H1 (cell line): ENCODE data around the gene TLE3. TPM values are rescaled to one million over a fixed set of nuclear protein-coding genes. Genes with fewer than 3 reads are reported as not detected.

Experiments
- CTCF ChIA-PET: fragments of 300-600 bp; sonication (Branson Sonifier 250); formaldehyde crosslinking; loops from one replicate; lab custom pipeline; 2021; ENCODE audit not compliant: partially characterized antibody; lab: Charles Lee
- POLR2A ChIA-PET: fragments of 300-600 bp; sonication (Branson Sonifier 250); formaldehyde crosslinking; loops from one replicate; lab custom pipeline; 2021; ENCODE audit warnings: inconsistent platforms; ENCODE audit not compliant: partially characterized antibody; lab: Charles Lee
- DNase-seq, 2 experiments: peaks; one replicate each; pipeline versions ENCODE4 v3.0.0 to v3.0.0-alpha.2; 2010 to 2022; ENCODE audit warnings: low spot score in 2 of 2, low read depth in 1 of 2, mixed read lengths in 1 of 2
- FAIRE-seq: peaks from 2 replicates; lab custom pipeline; 2011; peaks lifted over from hg19 to GRCh38; lab: Jason Lieb, UNC
- H2AFZ ChIP-seq: 2 replicates; pipeline ENCODE4 v1.8.1; 2012; ENCODE audit warnings: low read length, inconsistent platforms
- H2AK5ac ChIP-seq: 2 replicates; pipeline ENCODE4 v1.6.1; 2013; ENCODE audit warnings: low read depth, low read length
- H2BK120ac ChIP-seq: replicated peaks from 2 replicates; pipeline ENCODE3; 2013; ENCODE audit warnings: low read depth, low read length, inconsistent platforms
- H2BK12ac ChIP-seq: 2 replicates; pipeline ENCODE4 v1.6.1; 2013; ENCODE audit warnings: low read depth, low read length
- H2BK15ac ChIP-seq: 2 replicates; pipeline ENCODE4 v1.6.1; 2013; ENCODE audit warnings: low read length
- H2BK20ac ChIP-seq: 2 replicates; pipeline ENCODE4 v1.6.1; 2013; ENCODE audit warnings: low read length
- H2BK5ac ChIP-seq: 2 replicates; pipeline ENCODE4 v1.6.1; 2013; ENCODE audit warnings: low read depth, low read length
- H3K14ac ChIP-seq: 2 replicates; pipeline ENCODE4 v1.6.1; 2013; ENCODE audit warnings: inconsistent platforms; ENCODE audit not compliant: insufficient read length
- H3K18ac ChIP-seq: 2 replicates; pipeline ENCODE4 v1.6.1; 2013; ENCODE audit warnings: low read length; ENCODE audit errors: extremely low read depth
- H3K23ac ChIP-seq: 2 replicates; pipeline ENCODE4 v1.6.1; 2013; ENCODE audit warnings: inconsistent platforms; ENCODE audit not compliant: insufficient read length
- H3K23me2 ChIP-seq: 2 replicates; pipeline ENCODE4 v1.6.1; 2013; ENCODE audit warnings: low read depth, low read length
- H3K27ac ChIP-seq: 2 replicates; pipeline ENCODE4 v1.6.1; 2011; ENCODE audit warnings: low read depth, low read length, inconsistent platforms
- H3K27me3 ChIP-seq, 4 experiments: replicated peaks in 1 of 4; 1 replicate in 1 of 4; 2 replicates in 3 of 4; pipeline versions ENCODE4 v1.6.1 to v1.8.1; 2011 to 2013; ENCODE audit warnings: low read length in 3 of 4, mild to moderate bottlenecking in 3 of 4, inconsistent platforms in 2 of 4, mixed read lengths in 2 of 4, moderate library complexity in 1 of 4; ENCODE audit not compliant: control insufficient read depth in 3 of 4, insufficient read depth in 3 of 4; ENCODE audit errors: extremely low read depth in 1 of 4
- H3K36me3 ChIP-seq, 4 experiments: 2 replicates each; pipeline versions ENCODE4 v1.6.1 to v1.8.1; 2011 to 2013; ENCODE audit warnings: mild to moderate bottlenecking in 4 of 4, low read length in 3 of 4, moderate library complexity in 2 of 4, control low read depth in 1 of 4, inconsistent platforms in 1 of 4; ENCODE audit not compliant: insufficient read depth in 4 of 4, control insufficient read depth in 2 of 4
- H3K4ac ChIP-seq: replicated peaks from 2 replicates; pipeline ENCODE3; 2013; ENCODE audit warnings: low read length, low read depth, mixed read lengths, inconsistent platforms; ENCODE audit not compliant: insufficient read length
- H3K4me1 ChIP-seq, 4 experiments: replicated peaks in 1 of 4; 1 replicate in 1 of 4; 2 replicates in 3 of 4; pipeline versions ENCODE4 v1.6.1 to v1.8.1; 2011 to 2013; ENCODE audit warnings: low read length in 3 of 4, inconsistent platforms in 2 of 4, mixed read lengths in 1 of 4; ENCODE audit not compliant: insufficient read depth in 4 of 4, control insufficient read depth in 3 of 4
- H3K4me2 ChIP-seq, 2 experiments: 2 replicates each; pipeline versions ENCODE4 v1.6.1 to v1.8.1; 2011 to 2013; ENCODE audit warnings: low read depth in 2 of 2, low read length in 2 of 2, control low read depth in 1 of 2, inconsistent platforms in 1 of 2, mild to moderate bottlenecking in 1 of 2; ENCODE audit not compliant: insufficient read depth in 1 of 2
- H3K4me3 ChIP-seq, 4 experiments: fragments of 200-600, 300-600 bp in 1 of 4; sonication (generic), shearing (Covaris generic), sonication (Bioruptor Twin) in 1 of 4; 2 replicates each; pipeline versions ENCODE4 v1.5.1 to v1.8.1; 2011 to 2016; ENCODE audit warnings: low read length in 4 of 4, low read depth in 3 of 4, control low read depth in 2 of 4, inconsistent platforms in 2 of 4, mild to moderate bottlenecking in 2 of 4, mixed read lengths in 1 of 4, moderate library complexity in 1 of 4; ENCODE audit not compliant: insufficient read depth in 2 of 4; ENCODE audit errors: extremely low read depth in 1 of 4
- H3K56ac ChIP-seq: replicated peaks from 2 replicates; pipeline ENCODE3; 2013; ENCODE audit warnings: low read depth, mild to moderate bottlenecking, mixed read lengths, low read length, inconsistent platforms; ENCODE audit not compliant: insufficient read length
- H3K79me1 ChIP-seq: 2 replicates; pipeline ENCODE4 v1.6.1; 2013; ENCODE audit warnings: low read depth, low read length, control low read depth
- H3K79me2 ChIP-seq, 2 experiments: 2 replicates each; pipeline versions ENCODE4 v1.6.1 to v1.8.1; 2012 to 2013; ENCODE audit warnings: low read length in 2 of 2, mild to moderate bottlenecking in 2 of 2, inconsistent platforms in 1 of 2; ENCODE audit not compliant: insufficient read depth in 2 of 2, control insufficient read depth in 1 of 2
- H3K9ac ChIP-seq, 4 experiments: replicated peaks in 1 of 4; 1 replicate in 1 of 4; 2 replicates in 3 of 4; pipeline versions ENCODE4 v1.6.1 to v1.8.1; 2011 to 2013; ENCODE audit warnings: low read depth in 3 of 4, low read length in 3 of 4, control low read depth in 2 of 4, mild to moderate bottlenecking in 2 of 4, moderate library complexity in 2 of 4, inconsistent platforms in 1 of 4; ENCODE audit errors: extremely low read depth in 1 of 4
- H3K9me3 ChIP-seq, 2 experiments: 2 replicates each; pipeline versions ENCODE4 v1.6.1 to v1.8.1; 2012 to 2013; ENCODE audit warnings: mild to moderate bottlenecking in 2 of 2, moderate library complexity in 2 of 2, control low read depth in 1 of 2, inconsistent platforms in 1 of 2, low read depth in 1 of 2, low read length in 1 of 2, mixed read lengths in 1 of 2; ENCODE audit not compliant: insufficient read depth in 2 of 2
- H4K20me1 ChIP-seq, 2 experiments: replicated peaks in 1 of 2; 2 replicates each; pipeline versions ENCODE3 to v1.8.1; 2011 to 2013; ENCODE audit warnings: inconsistent platforms in 2 of 2, low read length in 2 of 2, mild to moderate bottlenecking in 1 of 2; ENCODE audit not compliant: insufficient read depth in 2 of 2, control insufficient read depth in 1 of 2
- H4K5ac ChIP-seq: 2 replicates; pipeline ENCODE4 v1.6.1; 2013; ENCODE audit warnings: low read length, low read depth, mixed read lengths, inconsistent platforms; ENCODE audit not compliant: insufficient read length
- H4K8ac ChIP-seq: 2 replicates; pipeline ENCODE4 v1.8.0; 2013; ENCODE audit warnings: mild to moderate bottlenecking, moderate library complexity, low read length, inconsistent platforms; ENCODE audit not compliant: insufficient read depth; ENCODE audit errors: extremely low read depth
- H4K91ac ChIP-seq: replicated peaks from 2 replicates; pipeline ENCODE3; 2013; ENCODE audit warnings: low read length, mixed read lengths, inconsistent platforms; ENCODE audit not compliant: insufficient read length
- ASH2L ChIP-seq: fragments of 200-600, 300-600 bp; sonication (generic); IDR thresholded peaks from one replicate; pipeline ENCODE4 v1.7.1; 2017; ENCODE audit warnings: low read length
- ATF2 ChIP-seq: IDR thresholded peaks from 2 replicates; pipeline ENCODE4 v1.6.1; 2012; ENCODE audit warnings: low read length, inconsistent platforms
- EP300 ChIP-seq, 2 experiments: IDR thresholded peaks; 1 replicate in 1 of 2; 2 replicates in 1 of 2; pipeline ENCODE4 v1.6.1; 2011 to 2012; ENCODE audit warnings: low read depth in 2 of 2, low read length in 2 of 2, mild to moderate bottlenecking in 2 of 2, borderline replicate concordance in 1 of 2, inconsistent platforms in 1 of 2, moderate library complexity in 1 of 2
- FOSL1 ChIP-seq: IDR thresholded peaks from 2 replicates; pipeline ENCODE4 v1.6.1; 2011; ENCODE audit warnings: mild to moderate bottlenecking, low read depth, low read length, moderate library complexity; ENCODE audit not compliant: insufficient read depth
- GABPA ChIP-seq: IDR thresholded peaks from 2 replicates; pipeline ENCODE4 v1.6.1; 2011; ENCODE audit warnings: mild to moderate bottlenecking, low read length, moderate library complexity, borderline replicate concordance; ENCODE audit not compliant: insufficient read depth
- KDM1A ChIP-seq: fragments of 200-600, 300-600 bp; sonication (generic); IDR thresholded peaks from 2 replicates; pipeline ENCODE4 v1.7.1; 2016; ENCODE audit warnings: mild to moderate bottlenecking, low read length, borderline replicate concordance
- POLR2A ChIP-seq, 2 experiments: IDR thresholded peaks; 1 replicate in 1 of 2; 2 replicates in 1 of 2; pipeline ENCODE4 v1.6.1; 2011; ENCODE audit warnings: low read depth in 2 of 2, low read length in 2 of 2, mild to moderate bottlenecking in 2 of 2; ENCODE audit errors: control extremely low read depth in 1 of 2
- RFX5 ChIP-seq: IDR thresholded peaks from 2 replicates; pipeline ENCODE4 v1.6.1; 2011; ENCODE audit warnings: low read depth, low read length, improper control_type of control experiment, borderline replicate concordance
- SIN3A ChIP-seq, 2 experiments: IDR thresholded peaks in 1 of 2; conservative IDR thresholded peaks in 1 of 2; 2 replicates each; pipeline ENCODE4 v1.6.1; 2011 to 2012; ENCODE audit warnings: low read length in 2 of 2, improper control_type of control experiment in 1 of 2, low read depth in 1 of 2, mild to moderate bottlenecking in 1 of 2
- SIRT6 ChIP-seq: IDR thresholded peaks from one replicate; pipeline ENCODE4 v1.7.1; 2012; ENCODE audit warnings: low read length, inconsistent platforms
- TAF7 ChIP-seq: optimal IDR thresholded peaks from 2 replicates; pipeline ENCODE3; 2011; ENCODE audit warnings: low read depth, mild to moderate bottlenecking, inconsistent platforms, low read length, moderate library complexity, borderline replicate concordance
- TEAD4 ChIP-seq: IDR thresholded peaks from 2 replicates; pipeline ENCODE4 v1.6.1; 2012; ENCODE audit warnings: low read depth, low read length, inconsistent platforms, mixed read lengths
- YY1 ChIP-seq: IDR thresholded peaks from 2 replicates; pipeline ENCODE4 v1.6.1; 2011; ENCODE audit warnings: low read depth, mild to moderate bottlenecking, low read length
- WGBS, 2 experiments: shearing (Covaris generic) in 1 of 2; methylation state at CpG; one replicate each; pipeline versions ENCODE4 v1.1.6 to v1.1.7; 2013 to 2015; ENCODE audit warnings: low lambda C conversion rate in 2 of 2, mixed read lengths in 2 of 2, inconsistent platforms in 1 of 2, low coverage in 1 of 2, missing lambda C conversion rate in 1 of 2; ENCODE audit not compliant: insufficient replicate concordance in 2 of 2, insufficient coverage in 1 of 2, insufficient read length in 1 of 2; ENCODE audit errors: extremely low coverage in 1 of 2, missing lambda C conversion rate in 1 of 2; 5-methylcytosine and 5-hydroxymethylcytosine counted together
- polyA plus RNA-seq, 7 experiments: library from polyadenylated mRNA; depleted of rRNA in 3 of 7; stranded (reverse) in 5 of 7; unstranded in 2 of 7; fragments of >200 nt in 5 of 7; fragments of 200-250 nt in 2 of 7; gene quantifications; 1 replicate in 5 of 7; 2 replicates in 1 of 7; 4 replicates in 1 of 7; pipeline versions ENCODE4 v1.2.1 to v1.2.3, GENCODE V29; 2011 to 2013; ENCODE audit warnings: missing spikeins in 2 of 7, mixed read lengths in 2 of 7
- total RNA-seq: library from RNA; stranded (reverse); fragmentation: NEBNext Ultra II Directional; extraction: Animal tissue kit (Norgen Biotek cat#: 25700); gene quantifications from 2 replicates; pipeline ENCODE4 v1.2.1, GENCODE V29; 2021

TLE3 gene
- total and polyA plus RNA-seq, 2 of the 8 experiments (the other 6 are each of a cell fraction or from before 2014, with no cell fraction given), result 25.1 to 61.2 TPM

GRCh38 chr15:70031713-70032112, 66.0 kb downstream of the TLE3 start:
- no peak overlapping the region for H3K23ac ChIP-seq
- POLR2A ChIA-PET, result interaction anchor here (0.6 kb wide), 1 partner anchor 1684 kb away, joined by 3 read pairs; no protein-coding TSS in a partner anchor
- H3K23me2 ChIP-seq, result no peaks in the 10 kb centered on the region
- DNase-seq (no peak), FAIRE-seq (no peak)
- H3K18ac ChIP-seq, result no peak overlapping the region
- no peak overlapping the region for H2AFZ ChIP-seq
- no peaks in the 10 kb centered on the region for H3K79me2 ChIP-seq
- no peaks in the 10 kb centered on the region for H3K9me3 ChIP-seq
- H3K4me3 ChIP-seq, result no peak overlapping the region
- H3K79me1 ChIP-seq, result no peaks in the 10 kb centered on the region
- H2BK5ac ChIP-seq, result no peak overlapping the region
- no peak overlapping the region; the same call in 1 of the 2 replicates for H2BK15ac ChIP-seq
- no peak overlapping the region for H3K14ac ChIP-seq
- no peak overlapping the region for H3K4me2 ChIP-seq
- H4K20me1 ChIP-seq, result no peaks in the 10 kb centered on the region
- no peak overlapping the region for H3K4ac ChIP-seq
- no peak overlapping the region for H3K56ac ChIP-seq
- no peak overlapping the region for H3K27ac ChIP-seq
- H2BK120ac ChIP-seq, result no peak overlapping the region
- no peak overlapping the region for H2BK20ac ChIP-seq
- no peaks in the 10 kb centered on the region for H3K36me3 ChIP-seq
- H2AK5ac ChIP-seq, result no peak overlapping the region
- H3K4me1 ChIP-seq, result no peaks in the 10 kb centered on the region; a peak in 1 of 7 replicates
- CTCF ChIA-PET, result interaction anchor here (1.3 to 1.8 kb wide), 2 partner anchors 23 to 455 kb away, joined by 3 to 5 read pairs; no protein-coding TSS in a partner anchor
- H4K5ac ChIP-seq, result no peak overlapping the region
- no peak overlapping the region for H4K91ac ChIP-seq
- no peak overlapping the region for H2BK12ac ChIP-seq
- H3K27me3 ChIP-seq, result no peaks in the 10 kb centered on the region
- no peak overlapping the region for H4K8ac ChIP-seq
- H3K9ac ChIP-seq, result no peak overlapping the region
- WGBS, 2 experiments, result 86% methylated on average over 2 of the region's 2 CpGs; no CpG with 5 or more reads in 1 of the 2 experiments
- no peak for TF ChIP-seq GABPA
- TF ChIP-seq YY1, result no peak
- no peak for TF ChIP-seq EP300 (IDR thresholded peaks at IDR 0.05; ENCODE audit: borderline replicate concordance in 1 of 2, low read depth in 2 of 2, low read length in 2 of 2)
- no peak for TF ChIP-seq RFX5
- TF ChIP-seq KDM1A, result no peak
- TF ChIP-seq SIRT6, result no peak
- TF ChIP-seq POLR2A (IDR thresholded peaks at IDR 0.05; ENCODE audit: control extremely low read depth in 1 of 2, low read depth in 2 of 2, low read length in 2 of 2), result no peak
- no peak for TF ChIP-seq SIN3A (conservative IDR thresholded peaks at IDR 0.05 in 1 of 2, IDR thresholded peaks at IDR 0.05 in 1 of 2; ENCODE audit: low read depth in 1 of 2, low read length in 2 of 2)
- no peak for TF ChIP-seq TAF7
- TF ChIP-seq ATF2, result no peak
- no peak for TF ChIP-seq TEAD4
- no peak for TF ChIP-seq FOSL1
- no peak for TF ChIP-seq ASH2L
